Measurements from ENCODE around the gene XRRA1.
"Not testable (repeated sequence)": the region's sequence is repeated elsewhere in the genome, so short reads cannot be mapped to it uniquely, and the experiment has no call there.

Gene XRRA1

DNA sequence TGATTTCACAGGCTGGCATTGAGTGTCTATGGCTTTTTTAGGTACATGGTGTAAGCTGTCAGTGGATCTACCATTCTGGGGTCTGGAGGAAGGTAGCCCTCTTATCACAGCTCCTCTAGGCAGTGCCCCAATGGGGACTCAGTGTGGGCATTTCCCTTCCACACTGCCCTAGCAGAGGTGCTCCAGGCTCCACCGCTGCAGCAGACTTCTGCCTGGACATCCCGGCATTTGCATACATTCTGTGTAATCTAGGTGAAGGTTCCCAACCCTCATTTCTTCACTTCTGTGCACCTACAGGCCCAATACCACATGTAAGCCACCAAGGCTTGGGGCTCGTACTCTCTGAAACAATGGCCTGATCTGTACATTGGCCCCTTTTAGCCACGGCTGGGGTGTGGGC lies 122.0 kb downstream of the XRRA1 start:
- Histone ChIP-seq H3K36me3 (ENCODE audit: insufficient read depth, insufficient read length, low read length) (peaks cover 10% of the 10 kb centered on the region), H3K9ac (ENCODE audit: insufficient read length, low read depth) (no peak overlapping the region), H3K27me3 (ENCODE audit: insufficient read depth, insufficient read length) (no peaks in the 10 kb centered on the region), H3K4me3 (ENCODE audit: insufficient read length, low read depth) (no peak overlapping the region), H3K4me1 (ENCODE audit: insufficient read depth, insufficient read length) (no peaks in the 10 kb centered on the region), H3K9me3 (ENCODE audit: insufficient read depth, low read length) (peaks cover 40% of the 10 kb centered on the region)
- no peak for TF ChIP-seq ZNF274 (IDR thresholded peaks at IDR 0.05; ENCODE audit: low read depth, low read length)
- no peak for DNase-seq (ENCODE audit: low read depth, low spot score)

DNA sequence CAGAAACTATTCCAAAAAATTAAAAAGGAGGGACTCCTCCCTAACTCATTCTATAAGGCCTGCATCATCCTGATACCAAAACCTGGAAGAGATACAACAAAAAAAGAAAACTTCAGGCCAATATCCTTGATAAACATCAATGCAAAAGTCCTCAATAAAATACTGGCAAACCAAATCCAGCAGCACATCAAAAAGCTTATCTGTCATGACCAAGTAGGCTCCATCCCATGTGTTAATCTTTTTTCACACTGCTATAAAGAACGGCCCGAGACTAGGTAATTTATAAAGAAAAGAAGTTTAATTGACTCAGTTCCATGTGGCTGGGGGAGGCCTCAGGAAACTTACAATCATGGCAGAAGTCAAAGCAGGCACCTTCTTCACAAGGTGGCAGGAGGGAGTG lies 123.3 kb downstream of the XRRA1 start:
- H3K36me3 ChIP-seq (ENCODE audit: insufficient read depth, insufficient read length, low read length); H3K4me3 ChIP-seq (ENCODE audit: insufficient read length, low read depth); H3K27me3 ChIP-seq (ENCODE audit: insufficient read depth, insufficient read length); H3K9ac ChIP-seq (ENCODE audit: insufficient read length, low read depth); DNase-seq (ENCODE audit: low read depth, low spot score); H3K4me1 ChIP-seq (ENCODE audit: insufficient read depth, insufficient read length): not testable (repeated sequence)
- H3K9me3 ChIP-seq (ENCODE audit: insufficient read depth, low read length), result peaks cover 40% of the 10 kb centered on the region

DNA sequence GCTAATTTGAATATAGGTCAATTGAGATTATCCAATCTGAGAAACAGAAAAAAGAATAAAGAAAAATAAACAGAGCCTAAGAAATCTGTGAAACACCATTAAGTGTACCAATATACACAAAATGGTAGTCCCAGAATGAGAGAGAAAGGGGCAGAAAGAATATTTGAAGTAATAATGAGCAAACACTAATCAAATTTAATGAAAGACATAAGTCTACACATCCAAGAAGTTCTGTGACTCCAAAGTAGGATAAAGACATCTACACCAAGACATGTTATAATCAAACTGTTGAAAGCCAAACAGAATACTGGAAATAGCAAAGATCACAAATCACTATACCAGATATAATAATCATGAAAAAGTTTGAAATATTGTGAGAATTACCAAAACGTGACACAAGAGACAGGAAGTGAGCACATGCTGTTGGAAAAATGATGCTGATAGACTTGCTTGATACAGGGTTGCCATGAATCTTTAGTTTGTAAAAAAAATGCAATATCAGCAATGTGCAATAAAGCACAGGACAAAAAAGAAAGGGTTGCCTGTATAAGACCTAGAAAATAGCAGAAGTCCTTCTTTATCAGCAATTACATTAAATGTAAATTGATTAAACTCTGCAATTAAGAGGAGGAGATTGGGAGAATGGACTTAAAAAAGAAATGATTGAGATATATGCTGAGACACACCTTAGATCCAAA lies 124.5 kb downstream of the XRRA1 start:
- peaks cover 40% of the 10 kb centered on the region for H3K9me3 ChIP-seq (ENCODE audit: insufficient read depth, low read length)
- no peak overlapping the region for H3K9ac ChIP-seq (ENCODE audit: insufficient read length, low read depth)
- no peaks in the 10 kb centered on the region for H3K27me3 ChIP-seq (ENCODE audit: insufficient read depth, insufficient read length)
- H3K4me3 ChIP-seq (ENCODE audit: insufficient read length, low read depth), result no peak overlapping the region
- TF ChIP-seq ZNF274 (IDR thresholded peaks at IDR 0.05; ENCODE audit: low read depth, low read length) (no peak), SUZ12 (IDR thresholded peaks at IDR 0.05; ENCODE audit: extremely low read depth, insufficient read depth, insufficient read length) (no peak), YY1 (IDR thresholded peaks at IDR 0.05; ENCODE audit: insufficient read depth, insufficient read length) (no peak)
- no peak for DNase-seq (ENCODE audit: low read depth, low spot score)
- H3K4me1 ChIP-seq (ENCODE audit: insufficient read depth, insufficient read length), result no peaks in the 10 kb centered on the region
- H3K36me3 ChIP-seq (ENCODE audit: insufficient read depth, insufficient read length, low read length), result peaks cover 12% of the 10 kb centered on the region

DNA sequence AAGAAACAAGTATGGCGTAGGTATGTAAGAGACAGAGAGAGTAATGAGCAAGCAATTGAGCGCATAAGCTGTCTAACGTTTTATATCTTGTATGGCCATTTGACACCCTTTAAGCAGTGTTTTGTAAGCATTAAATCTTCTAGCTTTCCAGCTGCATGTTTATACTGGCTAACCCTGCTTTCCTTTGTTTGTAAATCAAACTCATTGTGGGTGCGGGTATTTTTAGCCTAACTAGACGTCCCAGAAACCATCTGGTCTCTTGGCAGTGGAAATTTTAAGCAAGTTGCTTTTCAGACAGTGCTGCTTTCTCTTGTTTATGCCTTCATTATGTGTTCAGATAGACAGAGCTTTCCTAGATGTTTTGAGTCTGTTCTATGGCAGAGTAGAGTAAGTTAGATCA lies 126.7 kb downstream of the XRRA1 start:
- Histone ChIP-seq H3K9ac (ENCODE audit: insufficient read length, low read depth) (no peak overlapping the region), H3K4me3 (ENCODE audit: insufficient read length, low read depth) (no peak overlapping the region), H3K27me3 (ENCODE audit: insufficient read depth, insufficient read length) (no peaks in the 10 kb centered on the region), H3K9me3 (ENCODE audit: insufficient read depth, low read length) (peaks cover 37% of the 10 kb centered on the region), H3K4me1 (ENCODE audit: insufficient read depth, insufficient read length) (no peaks in the 10 kb centered on the region), H3K36me3 (ENCODE audit: insufficient read depth, insufficient read length, low read length) (peaks cover 13% of the 10 kb centered on the region)
- no peak for DNase-seq (ENCODE audit: low read depth, low spot score)
- TF ChIP-seq ZNF274 (IDR thresholded peaks at IDR 0.05; ENCODE audit: low read depth, low read length), result no peak
- TF ChIP-seq SUZ12 (IDR thresholded peaks at IDR 0.05; ENCODE audit: extremely low read depth, insufficient read depth, insufficient read length), result no peak
- TF ChIP-seq YY1 (IDR thresholded peaks at IDR 0.05; ENCODE audit: insufficient read depth, insufficient read length), result no peak

DNA sequence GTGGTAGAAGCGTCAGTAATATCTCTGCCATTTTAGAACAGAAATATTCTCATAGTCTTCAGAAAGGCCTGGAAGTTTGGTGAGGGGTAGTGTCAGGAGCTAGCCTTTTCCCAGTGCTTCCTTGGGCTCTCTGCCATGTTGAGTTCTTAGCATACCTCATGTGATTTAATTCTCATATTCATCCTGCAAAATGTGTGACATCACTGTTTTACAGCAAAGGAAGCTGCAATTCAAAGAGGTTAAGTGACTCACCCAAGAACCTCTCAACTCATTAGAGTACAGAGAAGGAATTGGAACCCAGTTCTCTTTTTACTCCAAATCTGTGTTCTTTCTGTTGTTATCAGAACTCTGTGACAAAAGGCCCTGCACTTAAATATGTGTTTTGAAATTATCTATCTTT lies 128.1 kb downstream of the XRRA1 start:
- TF ChIP-seq YY1 (IDR thresholded peaks at IDR 0.05; ENCODE audit: insufficient read depth, insufficient read length) (no peak), ZNF274 (IDR thresholded peaks at IDR 0.05; ENCODE audit: low read depth, low read length) (no peak), SUZ12 (IDR thresholded peaks at IDR 0.05; ENCODE audit: extremely low read depth, insufficient read depth, insufficient read length) (no peak)
- H3K9me3 ChIP-seq (ENCODE audit: insufficient read depth, low read length), result peaks cover 23% of the 10 kb centered on the region
- H3K27me3 ChIP-seq (ENCODE audit: insufficient read depth, insufficient read length), result no peaks in the 10 kb centered on the region
- no peak overlapping the region for H3K4me3 ChIP-seq (ENCODE audit: insufficient read length, low read depth)
- no peaks in the 10 kb centered on the region for H3K4me1 ChIP-seq (ENCODE audit: insufficient read depth, insufficient read length)
- no peak overlapping the region for H3K9ac ChIP-seq (ENCODE audit: insufficient read length, low read depth)
- H3K36me3 ChIP-seq (ENCODE audit: insufficient read depth, insufficient read length, low read length), result peaks cover 8% of the 10 kb centered on the region
- no peak for DNase-seq (ENCODE audit: low read depth, low spot score)

DNA sequence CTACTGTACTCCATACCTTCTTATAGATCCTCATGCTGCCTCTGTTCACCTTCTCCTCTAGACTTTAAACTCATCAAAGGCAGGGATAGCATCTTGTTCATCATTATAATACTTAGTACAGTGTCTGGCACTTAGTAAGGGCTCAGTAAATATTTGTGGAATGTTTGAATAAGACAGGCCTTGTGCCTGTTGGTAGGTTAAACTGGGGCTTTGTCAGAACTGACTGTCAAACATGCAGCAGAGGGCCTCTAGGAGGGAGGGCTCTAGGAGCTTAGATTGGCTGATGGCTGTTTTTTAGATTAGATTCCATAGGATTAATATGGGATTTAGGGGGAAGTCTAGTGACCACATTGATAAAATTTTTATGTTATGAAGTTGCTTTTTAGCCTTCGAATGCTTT lies 129.5 kb downstream of the XRRA1 start:
- TF ChIP-seq SUZ12 (IDR thresholded peaks at IDR 0.05; ENCODE audit: extremely low read depth, insufficient read depth, insufficient read length) (no peak), ZNF274 (IDR thresholded peaks at IDR 0.05; ENCODE audit: low read depth, low read length) (no peak), YY1 (IDR thresholded peaks at IDR 0.05; ENCODE audit: insufficient read depth, insufficient read length) (no peak)
- Histone ChIP-seq H3K9me3 (ENCODE audit: insufficient read depth, low read length) (peaks cover 11% of the 10 kb centered on the region), H3K36me3 (ENCODE audit: insufficient read depth, insufficient read length, low read length) (peaks cover 8% of the 10 kb centered on the region), H3K27me3 (ENCODE audit: insufficient read depth, insufficient read length) (no peaks in the 10 kb centered on the region), H3K4me3 (ENCODE audit: insufficient read length, low read depth) (no peak overlapping the region), H3K9ac (ENCODE audit: insufficient read length, low read depth) (no peak overlapping the region), H3K4me1 (ENCODE audit: insufficient read depth, insufficient read length) (no peaks in the 10 kb centered on the region)
- DNase-seq (ENCODE audit: low read depth, low spot score), result no peak

DNA sequence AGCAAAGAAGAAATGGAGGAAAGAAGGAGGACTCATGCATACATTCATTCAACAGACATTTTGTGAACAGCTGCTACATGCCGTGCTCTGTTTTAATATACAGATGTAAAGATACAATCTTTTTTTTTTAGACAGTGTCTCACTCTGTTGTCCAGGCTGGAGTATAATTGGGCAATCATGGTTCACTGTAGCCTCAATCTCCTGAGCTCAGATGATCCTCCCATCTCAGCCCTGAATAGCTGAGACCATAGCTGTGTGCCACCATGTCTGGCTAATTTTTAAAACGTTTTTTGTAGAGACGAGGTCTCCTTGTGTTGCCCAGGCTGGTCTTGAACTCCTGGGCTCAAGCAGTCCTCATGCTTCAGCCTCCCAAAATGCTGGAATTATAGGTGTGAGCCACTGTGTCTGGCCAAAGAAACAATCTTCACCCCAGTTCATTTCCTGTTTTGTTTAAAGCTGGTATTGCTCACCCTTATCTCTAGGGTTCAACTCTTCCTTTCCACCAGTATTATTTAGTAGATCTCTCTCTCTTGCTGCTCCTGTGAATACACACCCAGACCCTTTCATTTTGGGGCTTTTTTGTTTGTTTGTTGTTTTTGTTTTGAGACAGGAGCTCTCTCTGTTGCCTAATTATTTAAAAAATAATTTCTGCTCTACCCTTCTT lies 130.5 kb downstream of the XRRA1 start:
- Histone ChIP-seq H3K4me1 (ENCODE audit: insufficient read depth, insufficient read length) (no peaks in the 10 kb centered on the region), H3K9me3 (ENCODE audit: insufficient read depth, low read length) (peaks cover 3% of the 10 kb centered on the region; the same call in 1 of the 2 replicates), H3K9ac (ENCODE audit: insufficient read length, low read depth) (no peak overlapping the region), H3K27me3 (ENCODE audit: insufficient read depth, insufficient read length) (no peaks in the 10 kb centered on the region), H3K36me3 (ENCODE audit: insufficient read depth, insufficient read length, low read length) (peaks cover 8% of the 10 kb centered on the region), H3K4me3 (ENCODE audit: insufficient read length, low read depth) (no peak overlapping the region)
- TF ChIP-seq YY1 (IDR thresholded peaks at IDR 0.05; ENCODE audit: insufficient read depth, insufficient read length), result no peak
- TF ChIP-seq SUZ12 (IDR thresholded peaks at IDR 0.05; ENCODE audit: extremely low read depth, insufficient read depth, insufficient read length), result no peak
- no peak for TF ChIP-seq ZNF274 (IDR thresholded peaks at IDR 0.05; ENCODE audit: low read depth, low read length)
- no peak for DNase-seq (ENCODE audit: low read depth, low spot score)
